Measurements from ENCODE around the gene ANXA6. TPM values are rescaled to one million over a fixed set of nuclear protein-coding genes. Genes with fewer than 3 reads are reported as not detected.

ANXA6 gene
- total and polyA plus RNA-seq, 10 of the 15 experiments (the other 5 are each of a cell fraction or from before 2014, with no cell fraction given) = 44.0 to 571 (median 465) TPM

DNA sequence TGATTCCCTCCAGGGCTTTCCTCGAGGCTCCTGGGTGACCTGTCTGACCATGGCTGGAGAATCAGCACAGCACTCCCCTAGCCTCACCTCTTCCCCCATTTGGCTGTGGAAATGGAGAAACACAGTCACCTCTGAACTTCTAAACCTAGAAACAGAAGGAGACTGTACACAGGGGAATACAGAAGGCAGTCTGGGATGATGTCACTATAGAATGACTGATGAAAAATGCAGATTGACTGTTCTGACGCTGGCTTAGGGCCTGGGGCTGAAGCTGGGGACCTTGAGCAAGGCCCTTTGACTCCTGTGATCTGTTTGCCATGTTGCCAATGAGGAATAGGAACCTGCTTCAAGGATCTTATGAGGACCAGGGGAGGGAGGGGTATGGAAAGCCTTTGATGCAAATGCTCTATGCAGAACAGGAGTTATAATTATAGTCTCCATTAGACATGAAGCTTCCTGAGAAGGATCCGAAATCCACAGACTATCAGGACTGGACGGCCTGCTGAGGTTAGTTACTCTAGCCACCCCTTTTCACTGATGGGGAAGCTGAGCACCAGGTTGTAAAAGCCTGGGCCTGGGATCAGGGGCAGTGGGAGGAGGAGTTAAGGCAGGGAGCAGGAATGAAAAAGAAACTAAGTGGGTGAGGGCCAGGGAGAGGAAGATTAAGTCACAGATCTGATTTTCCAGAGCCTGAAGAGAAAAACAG, 24.4 kb upstream of the ANXA6 start:
- Histone ChIP-seq H2AFZ (ENCODE audit: control insufficient read depth, low read depth, low read length) (no peak overlapping the region), H3K4me2 (ENCODE audit: control insufficient read depth, insufficient read depth) (no peak overlapping the region), H3K9me3 (replicated peaks; ENCODE audit: control insufficient read depth, insufficient read depth, low read length) (no peaks in the 10 kb centered on the region), H3K9ac (ENCODE audit: control insufficient read depth, insufficient read depth, low read length) (no peak overlapping the region), H3K36me3 (ENCODE audit: control insufficient read depth in 2 of 2, insufficient read depth in 2 of 2, low read length in 1 of 2) (peaks cover 18 to 23% of the 10 kb centered on the region in 2 experiments), H3K79me2 (ENCODE audit: control insufficient read depth, insufficient read depth, low read length) (no peaks in the 10 kb centered on the region), H3K4me1 (ENCODE audit: control insufficient read depth, insufficient read depth, low read length) (no peaks in the 10 kb centered on the region), H3K4me3 (no peak overlapping the region), H3K27me3 (replicated peaks in 1 of 2; ENCODE audit: control insufficient read depth in 2 of 2, insufficient read depth in 2 of 2, low read length in 1 of 2) (no peaks in the 10 kb centered on the region), H3K27ac (ENCODE audit: control insufficient read depth, insufficient read depth) (no peak overlapping the region), H4K20me1 (ENCODE audit: control insufficient read depth, insufficient read depth) (no peaks in the 10 kb centered on the region)
- FAIRE-seq = no peak
- CTCF ChIA-PET = interaction anchor here (1.2 kb wide), 2 partner anchors 8 to 17 kb away, joined by 3 read pairs; no protein-coding TSS in a partner anchor
- SMC1A ChIA-PET (ENCODE audit: uncharacterized antibody, unreplicated experiment) = interaction anchor here (1.1 to 2.2 kb wide), 4 partner anchors 9 to 67 kb away, joined by 3 to 9 read pairs (median 4); no protein-coding TSS in a partner anchor
- RAD21 ChIA-PET (ENCODE audit: unreplicated experiment) = interaction anchor here (0.6 kb wide), 1 partner anchor 40 kb away, joined by 3 read pairs; no protein-coding TSS in a partner anchor
- ATAC-seq = no peak
- POLR2A ChIA-PET = no interaction called here
- in situ Hi-C loops (cut with MboI) (no loop called here), intact Hi-C loops (cut with micrococcal nuclease; ENCODE audit: unreplicated experiment) (no loop called here)
- no peak for DNase-seq (ENCODE audit: low read depth, low spot score)
- no peak for TF ChIP-seq NFIC (IDR thresholded peaks at IDR 0.05; ENCODE audit: low read depth, low read length)
- no peak for TF ChIP-seq ZNF274 (IDR thresholded peaks at IDR 0.05; ENCODE audit: insufficient read depth, insufficient read length)
- TF ChIP-seq TCF3 (IDR thresholded peaks at IDR 0.05; ENCODE audit: borderline replicate concordance, insufficient read depth, low read depth, low read length) = no peak
- no peak for TF ChIP-seq EED (IDR thresholded peaks at IDR 0.05; ENCODE audit: low read depth)
- TF ChIP-seq HDGF (IDR thresholded peaks at IDR 0.05) = no peak
- TF ChIP-seq SRF (IDR thresholded peaks at IDR 0.05; ENCODE audit: low read depth in 2 of 2, low read length in 2 of 2) = no peak
- no peak for TF ChIP-seq SIX5 (IDR thresholded peaks at IDR 0.05; ENCODE audit: low read depth, low read length, severe bottlenecking)
- no peak for TF ChIP-seq STAT1 (conservative IDR thresholded peaks at IDR 0.05)
- TF ChIP-seq ZNF24 (IDR thresholded peaks at IDR 0.05) = no peak
- no peak for TF ChIP-seq STAT3 (IDR thresholded peaks at IDR 0.05; ENCODE audit: low read depth, low read length)
- BruUV-seq (replicated peaks) = no TSS peak
- 76% methylated on average over 4 of the region's 4 CpGs for WGBS (ENCODE audit: insufficient coverage, insufficient replicate concordance, low lambda C conversion rate, missing lambda C conversion rate)
